Activated CD8-positive, alpha-beta memory T cell treated with anti-CD3 and anti-CD28 coated beads, Interleukin-2, amount 50 U/mL, for 1 hour (primary cell): ENCODE measurements around the gene TM4SF20.

Source experiments
- DNase-seq: peaks from one replicate; pipeline ENCODE4 v3.0.0-alpha.2; 2020; ENCODE audit errors: extremely low read depth

TM4SF20 gene

GRCh38 chr2:227379095-227379494 lies at the start of gene TM4SF20:
TM4SF20 (minus strand) TSS chr2:227379306; CDS start chr2:227379268, 38 bp downstream.
- DNase-seq: no peak

- no peak for DNase-seq
Measured at GRCh38 chr2:227428731-227429285, 49.7 kb upstream of the TM4SF20 start.

GRCh38 chr2:227423656-227424499 lies 44.8 kb upstream of the TM4SF20 start:
- DNase-seq: no peak

GRCh38 chr2:227420087-227421052 lies 41.3 kb upstream of the TM4SF20 start:
- no peak for DNase-seq

GRCh38 chr2:227416701-227417100 lies 37.6 kb upstream of the TM4SF20 start:
- DNase-seq: no peak

GRCh38 chr2:227415538-227416424 lies 36.7 kb upstream of the TM4SF20 start:
- DNase-seq: no peak

GRCh38 chr2:227414846-227415245 lies 35.7 kb upstream of the TM4SF20 start:
- DNase-seq: no peak

GRCh38 chr2:227413371-227413770 lies 34.3 kb upstream of the TM4SF20 start:
- no peak for DNase-seq

GRCh38 chr2:227412877-227413276 lies 33.8 kb upstream of the TM4SF20 start:
- no peak for DNase-seq

GRCh38 chr2:227411990-227412350 lies 32.9 kb upstream of the TM4SF20 start:
- no peak for DNase-seq

GRCh38 chr2:227411320-227411989 lies 32.3 kb upstream of the TM4SF20 start:
- no peak for DNase-seq

GRCh38 chr2:227410191-227410590 lies 31.1 kb upstream of the TM4SF20 start:
- no peak for DNase-seq

GRCh38 chr2:227407591-227408151 lies 28.6 kb upstream of the TM4SF20 start:
- DNase-seq: no peak

GRCh38 chr2:227406177-227407031 lies 27.3 kb upstream of the TM4SF20 start:
- no peak for DNase-seq

- DNase-seq: no peak
Measured at GRCh38 chr2:227404585-227405271, 25.6 kb upstream of the TM4SF20 start.

- no peak for DNase-seq
Measured at GRCh38 chr2:227402959-227403358, 23.9 kb upstream of the TM4SF20 start.

GRCh38 chr2:227402321-227402720 lies 23.2 kb upstream of the TM4SF20 start:
- DNase-seq: no peak

- no peak for DNase-seq
Measured at GRCh38 chr2:227401550-227401949, 22.4 kb upstream of the TM4SF20 start.
